SH-SY5Y (cell line): ENCODE data around the gene ARHGAP26.

Source experiments
- GATA2 ChIP-seq: IDR thresholded peaks from 2 replicates; pipeline ENCODE4 v1.6.1; 2011; ENCODE audit warnings: mild to moderate bottlenecking, low read depth, low read length
- GATA3 ChIP-seq: IDR thresholded peaks from 2 replicates; pipeline ENCODE4 v1.6.1; 2011; ENCODE audit warnings: low read depth, mild to moderate bottlenecking, low read length, moderate library complexity

GRCh38 chr5:143085319-143085917, 315.2 kb downstream of the ARHGAP26 start:
- TF ChIP-seq GATA2 (no peak), GATA3 (no peak)
